ENCODE measurements around the gene TAF15.

Gene TAF15

GRCh38 chr17:35808962-35809854 is at the start of gene TAF15:
TSS of gene TAF15 (plus strand) at chr17:35809484. CDS start at chr17:35809570, 86 bp downstream.
- Histone ChIP-seq H3K9ac (ENCODE audit: low read length) (peak within 1 kb of the TSS; percentile 95), H3K27ac (ENCODE audit: low read depth, low read length) (peak within 1 kb of the TSS; percentile 91), H3K4me1 (ENCODE audit: control insufficient read depth, insufficient read depth, low read length) (peaks cover 23% of the 10 kb centered on the region), H3K4me3 (ENCODE audit: low read depth, low read length) (peak within 1 kb of the TSS; percentile 97), H3K27me3 (ENCODE audit: control insufficient read depth, insufficient read depth, low read length) (no peaks in the 10 kb centered on the region), H3K9me3 (ENCODE audit: control insufficient read depth, insufficient read depth, low read depth, low read length) (no peaks in the 10 kb centered on the region), H3K36me3 (ENCODE audit: control insufficient read depth, insufficient read depth, low read length) (peaks cover 13% of the 10 kb centered on the region; the same call in 1 of the 2 replicates)

GRCh38 chr17:35760587-35760986 is 48.7 kb upstream of the TAF15 start, which contains the start of gene C17orf50:
TSS of gene C17orf50 (plus strand) at chr17:35760887. CDS start at chr17:35760942, 55 bp downstream.
- no peak within 1 kb of the TSS for H3K9ac ChIP-seq (ENCODE audit: low read length)
- no peaks in the 10 kb centered on the region; the same call in 1 of the 2 replicates for H3K4me1 ChIP-seq (ENCODE audit: control insufficient read depth, insufficient read depth, low read length)
- H3K27me3 ChIP-seq (ENCODE audit: control insufficient read depth, insufficient read depth, low read length) = peaks cover 7% of the 10 kb centered on the region
- H3K9me3 ChIP-seq (ENCODE audit: control insufficient read depth, insufficient read depth, low read depth, low read length) = no peaks in the 10 kb centered on the region; the same call in 1 of the 2 replicates
- no peak within 1 kb of the TSS for H3K4me3 ChIP-seq (ENCODE audit: low read depth, low read length)
- no peak within 1 kb of the TSS for H3K27ac ChIP-seq (ENCODE audit: low read depth, low read length)
- no peaks in the 10 kb centered on the region for H3K36me3 ChIP-seq (ENCODE audit: control insufficient read depth, insufficient read depth, low read length)

GRCh38 chr17:35761601-35762000 is 47.7 kb upstream of the TAF15 start:
- Histone ChIP-seq H3K9ac (ENCODE audit: low read length) (no peak overlapping the region), H3K4me3 (ENCODE audit: low read depth, low read length) (no peak overlapping the region)

GRCh38 chr17:35763767-35764122 is 45.5 kb upstream of the TAF15 start:
- H3K27ac ChIP-seq (ENCODE audit: low read depth, low read length) = no peak overlapping the region
- no peaks in the 10 kb centered on the region; the same call in 1 of the 2 replicates for H3K4me1 ChIP-seq (ENCODE audit: control insufficient read depth, insufficient read depth, low read length)
- H3K9me3 ChIP-seq (ENCODE audit: control insufficient read depth, insufficient read depth, low read depth, low read length) = no peaks in the 10 kb centered on the region; the same call in 1 of the 2 replicates
- H3K4me3 ChIP-seq (ENCODE audit: low read depth, low read length) = peak overlapping the region; percentile 61; the same call in 1 of the 2 replicates
- no peak overlapping the region for H3K9ac ChIP-seq (ENCODE audit: low read length)
- H3K27me3 ChIP-seq (ENCODE audit: control insufficient read depth, insufficient read depth, low read length) = peaks cover 9% of the 10 kb centered on the region
- H3K36me3 ChIP-seq (ENCODE audit: control insufficient read depth, insufficient read depth, low read length) = no peaks in the 10 kb centered on the region

More at GRCh38 chr17:35761601-35762000, 47.7 kb upstream of the TAF15 start:
- Histone ChIP-seq H3K9me3 (ENCODE audit: control insufficient read depth, insufficient read depth, low read depth, low read length) (no peaks in the 10 kb centered on the region; the same call in 1 of the 2 replicates), H3K27me3 (ENCODE audit: control insufficient read depth, insufficient read depth, low read length) (peaks cover 9% of the 10 kb centered on the region), H3K27ac (ENCODE audit: low read depth, low read length) (no peak overlapping the region), H3K4me1 (ENCODE audit: control insufficient read depth, insufficient read depth, low read length) (no peaks in the 10 kb centered on the region; the same call in 1 of the 2 replicates), H3K36me3 (ENCODE audit: control insufficient read depth, insufficient read depth, low read length) (no peaks in the 10 kb centered on the region)

- no peaks in the 10 kb centered on the region; the same call in 1 of the 2 replicates for H3K4me1 ChIP-seq (ENCODE audit: control insufficient read depth, insufficient read depth, low read length)
- H3K9me3 ChIP-seq (ENCODE audit: control insufficient read depth, insufficient read depth, low read depth, low read length) = no peaks in the 10 kb centered on the region; the same call in 1 of the 2 replicates
- no peaks in the 10 kb centered on the region for H3K36me3 ChIP-seq (ENCODE audit: control insufficient read depth, insufficient read depth, low read length)
- H3K9ac ChIP-seq (ENCODE audit: low read length) = no peak overlapping the region
- peaks cover 9% of the 10 kb centered on the region for H3K27me3 ChIP-seq (ENCODE audit: control insufficient read depth, insufficient read depth, low read length)
- no peak overlapping the region for H3K27ac ChIP-seq (ENCODE audit: low read depth, low read length)
- peak overlapping the region; percentile 61 for H3K4me3 ChIP-seq (ENCODE audit: low read depth, low read length)
Observed at GRCh38 chr17:35764123-35764991, 44.9 kb upstream of the TAF15 start.

GRCh38 chr17:35765086-35765710 is 44.1 kb upstream of the TAF15 start:
- Histone ChIP-seq H3K4me1 (ENCODE audit: control insufficient read depth, insufficient read depth, low read length) (no peaks in the 10 kb centered on the region; the same call in 1 of the 2 replicates), H3K36me3 (ENCODE audit: control insufficient read depth, insufficient read depth, low read length) (no peaks in the 10 kb centered on the region), H3K4me3 (ENCODE audit: low read depth, low read length) (peak overlapping the region; percentile 61; the same call in 1 of the 2 replicates), H3K27ac (ENCODE audit: low read depth, low read length) (no peak overlapping the region), H3K27me3 (ENCODE audit: control insufficient read depth, insufficient read depth, low read length) (peaks cover 9% of the 10 kb centered on the region), H3K9ac (ENCODE audit: low read length) (no peak overlapping the region), H3K9me3 (ENCODE audit: control insufficient read depth, insufficient read depth, low read depth, low read length) (no peaks in the 10 kb centered on the region; the same call in 1 of the 2 replicates)

- Histone ChIP-seq H3K36me3 (ENCODE audit: control insufficient read depth, insufficient read depth, low read length) (no peaks in the 10 kb centered on the region), H3K27me3 (ENCODE audit: control insufficient read depth, insufficient read depth, low read length) (peaks cover 9% of the 10 kb centered on the region), H3K9ac (ENCODE audit: low read length) (no peak overlapping the region), H3K27ac (ENCODE audit: low read depth, low read length) (no peak overlapping the region), H3K4me3 (ENCODE audit: low read depth, low read length) (no peak overlapping the region), H3K4me1 (ENCODE audit: control insufficient read depth, insufficient read depth, low read length) (no peaks in the 10 kb centered on the region; the same call in 1 of the 2 replicates), H3K9me3 (ENCODE audit: control insufficient read depth, insufficient read depth, low read depth, low read length) (no peaks in the 10 kb centered on the region; the same call in 1 of the 2 replicates)
Observed at GRCh38 chr17:35765756-35766488, 43.4 kb upstream of the TAF15 start.

GRCh38 chr17:35766489-35766877 is 42.8 kb upstream of the TAF15 start:
- Histone ChIP-seq H3K9me3 (ENCODE audit: control insufficient read depth, insufficient read depth, low read depth, low read length) (no peaks in the 10 kb centered on the region; the same call in 1 of the 2 replicates), H3K36me3 (ENCODE audit: control insufficient read depth, insufficient read depth, low read length) (no peaks in the 10 kb centered on the region), H3K27ac (ENCODE audit: low read depth, low read length) (no peak overlapping the region), H3K27me3 (ENCODE audit: control insufficient read depth, insufficient read depth, low read length) (peaks cover 9% of the 10 kb centered on the region), H3K4me1 (ENCODE audit: control insufficient read depth, insufficient read depth, low read length) (no peaks in the 10 kb centered on the region; the same call in 1 of the 2 replicates), H3K9ac (ENCODE audit: low read length) (no peak overlapping the region), H3K4me3 (ENCODE audit: low read depth, low read length) (no peak overlapping the region)

GRCh38 chr17:35766903-35767510 is 42.3 kb upstream of the TAF15 start:
- H3K9me3 ChIP-seq (ENCODE audit: control insufficient read depth, insufficient read depth, low read depth, low read length) = no peaks in the 10 kb centered on the region; the same call in 1 of the 2 replicates
- no peak overlapping the region for H3K27ac ChIP-seq (ENCODE audit: low read depth, low read length)
- no peaks in the 10 kb centered on the region; the same call in 1 of the 2 replicates for H3K4me1 ChIP-seq (ENCODE audit: control insufficient read depth, insufficient read depth, low read length)
- peaks cover 9% of the 10 kb centered on the region for H3K27me3 ChIP-seq (ENCODE audit: control insufficient read depth, insufficient read depth, low read length)
- no peak overlapping the region for H3K4me3 ChIP-seq (ENCODE audit: low read depth, low read length)
- no peak overlapping the region for H3K9ac ChIP-seq (ENCODE audit: low read length)
- H3K36me3 ChIP-seq (ENCODE audit: control insufficient read depth, insufficient read depth, low read length) = no peaks in the 10 kb centered on the region

Measured in HUES6 (cell line).